ENCODE data around the gene B3GALT4.

The B3GALT4 gene

DNA sequence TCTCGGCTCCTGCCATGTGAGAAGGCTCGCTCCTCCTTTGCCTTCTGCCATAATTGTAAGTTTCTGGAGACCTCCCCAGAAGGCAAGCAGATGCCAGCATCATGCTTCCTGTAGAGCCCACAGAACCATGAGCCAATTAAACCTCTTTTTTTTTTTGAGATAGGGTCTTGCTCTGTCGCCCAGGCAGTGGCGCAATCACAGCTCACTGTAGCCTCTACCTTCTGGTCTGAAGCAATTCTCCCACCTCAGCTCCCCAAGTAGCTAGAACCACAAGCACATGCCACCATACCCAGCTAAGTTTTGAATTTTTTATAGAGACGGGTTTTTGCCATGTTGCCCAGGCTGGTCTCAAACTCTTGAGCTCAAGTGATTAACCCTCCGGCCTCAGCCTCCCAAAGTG lies 40.1 kb upstream of the B3GALT4 start:
- H3F3A ChIP-seq (ENCODE audit: insufficient read depth, low read length) = no peaks in the 10 kb centered on the region
- H3K9me3 ChIP-seq (replicated peaks; ENCODE audit: insufficient read depth, low read length) = no peaks in the 10 kb centered on the region
- no peak overlapping the region for H2AFZ ChIP-seq (ENCODE audit: low read length)
- TF ChIP-seq EZH2 (optimal IDR thresholded peaks at IDR 0.05; ENCODE audit: low read depth, low read length) = no peak
- TF ChIP-seq, protein P1, sequence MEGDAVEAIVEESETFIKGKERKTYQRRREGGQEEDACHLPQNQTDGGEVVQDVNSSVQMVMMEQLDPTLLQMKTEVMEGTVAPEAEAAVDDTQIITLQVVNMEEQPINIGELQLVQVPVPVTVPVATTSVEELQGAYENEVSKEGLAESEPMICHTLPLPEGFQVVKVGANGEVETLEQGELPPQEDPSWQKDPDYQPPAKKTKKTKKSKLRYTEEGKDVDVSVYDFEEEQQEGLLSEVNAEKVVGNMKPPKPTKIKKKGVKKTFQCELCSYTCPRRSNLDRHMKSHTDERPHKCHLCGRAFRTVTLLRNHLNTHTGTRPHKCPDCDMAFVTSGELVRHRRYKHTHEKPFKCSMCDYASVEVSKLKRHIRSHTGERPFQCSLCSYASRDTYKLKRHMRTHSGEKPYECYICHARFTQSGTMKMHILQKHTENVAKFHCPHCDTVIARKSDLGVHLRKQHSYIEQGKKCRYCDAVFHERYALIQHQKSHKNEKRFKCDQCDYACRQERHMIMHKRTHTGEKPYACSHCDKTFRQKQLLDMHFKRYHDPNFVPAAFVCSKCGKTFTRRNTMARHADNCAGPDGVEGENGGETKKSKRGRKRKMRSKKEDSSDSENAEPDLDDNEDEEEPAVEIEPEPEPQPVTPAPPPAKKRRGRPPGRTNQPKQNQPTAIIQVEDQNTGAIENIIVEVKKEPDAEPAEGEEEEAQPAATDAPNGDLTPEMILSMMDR (IDR thresholded peaks at IDR 0.05; ENCODE audit: low read length) = no peak
- TF ChIP-seq EZH2phosphoT487 (IDR thresholded peaks at IDR 0.05; ENCODE audit: low read length) = no peak
- H3K36me3 ChIP-seq (replicated peaks; ENCODE audit: insufficient read depth, low read length) = no peaks in the 10 kb centered on the region
- no peak overlapping the region for H3K4me2 ChIP-seq (ENCODE audit: low read depth, low read length)
- H3K9me2 ChIP-seq (replicated peaks; ENCODE audit: insufficient read depth, low read length) = no peaks in the 10 kb centered on the region
- H3K27ac ChIP-seq (ENCODE audit: low read length) = no peak overlapping the region
- H3K9ac ChIP-seq (ENCODE audit: low read length) = no peak overlapping the region
- H3K27me3 ChIP-seq (replicated peaks; ENCODE audit: insufficient read depth, low read length) = 0 out of 2 replicates have a peak, but pooled peaks cover 13% of the 10 kb centered on the region
- no peak overlapping the region for H3K4me3 ChIP-seq (ENCODE audit: low read length)
- no peaks in the 10 kb centered on the region for H3K4me1 ChIP-seq (ENCODE audit: low read length)
- DNase-seq = no peak
- no peaks in the 10 kb centered on the region for H3K79me2 ChIP-seq (ENCODE audit: low read length)
- H4K20me1 ChIP-seq (ENCODE audit: insufficient read depth, low read length) = no peaks in the 10 kb centered on the region

DNA sequence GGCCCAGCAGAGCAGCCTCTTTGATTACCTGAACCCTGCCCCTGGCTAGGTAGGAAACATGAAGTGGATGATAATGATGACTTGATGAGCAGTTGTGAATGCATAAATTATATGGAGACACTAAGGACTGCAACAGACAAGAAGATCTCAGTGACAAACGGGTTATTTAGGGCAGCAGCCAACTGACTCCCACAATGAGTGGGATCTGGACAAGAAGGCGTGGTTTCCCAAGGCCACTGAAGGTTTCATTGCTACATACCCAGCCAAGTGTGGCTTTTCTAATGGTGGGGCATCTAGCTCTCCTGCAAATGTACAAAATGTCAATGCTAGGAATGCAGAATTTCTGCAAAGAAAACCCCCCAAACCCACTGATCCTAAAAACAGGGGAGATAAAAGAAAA lies 39.2 kb upstream of the B3GALT4 start:
- no peaks in the 10 kb centered on the region for H3F3A ChIP-seq (ENCODE audit: insufficient read depth, low read length)
- H3K4me1 ChIP-seq (ENCODE audit: low read length) = no peaks in the 10 kb centered on the region
- H3K4me3 ChIP-seq (ENCODE audit: low read length) = no peak overlapping the region
- DNase-seq = no peak
- no peak overlapping the region for H3K4me2 ChIP-seq (ENCODE audit: low read depth, low read length)
- H3K36me3 ChIP-seq (replicated peaks; ENCODE audit: insufficient read depth, low read length) = no peaks in the 10 kb centered on the region
- no peak overlapping the region for H2AFZ ChIP-seq (ENCODE audit: low read length)
- no peak overlapping the region for H3K9ac ChIP-seq (ENCODE audit: low read length)
- no peaks in the 10 kb centered on the region for H3K9me2 ChIP-seq (replicated peaks; ENCODE audit: insufficient read depth, low read length)
- no peaks in the 10 kb centered on the region for H3K79me2 ChIP-seq (ENCODE audit: low read length)
- peaks cover 15% of the 10 kb centered on the region; the same call in 1 of the 2 replicates for H3K27me3 ChIP-seq (replicated peaks; ENCODE audit: insufficient read depth, low read length)
- H3K9me3 ChIP-seq (replicated peaks; ENCODE audit: insufficient read depth, low read length) = no peaks in the 10 kb centered on the region
- H4K20me1 ChIP-seq (ENCODE audit: insufficient read depth, low read length) = no peaks in the 10 kb centered on the region
- TF ChIP-seq, protein P1 (IDR thresholded peaks at IDR 0.05; ENCODE audit: low read length) = no peak
- no peak for TF ChIP-seq EZH2 (optimal IDR thresholded peaks at IDR 0.05; ENCODE audit: low read depth, low read length)
- H3K27ac ChIP-seq (ENCODE audit: low read length) = no peak overlapping the region

DNA sequence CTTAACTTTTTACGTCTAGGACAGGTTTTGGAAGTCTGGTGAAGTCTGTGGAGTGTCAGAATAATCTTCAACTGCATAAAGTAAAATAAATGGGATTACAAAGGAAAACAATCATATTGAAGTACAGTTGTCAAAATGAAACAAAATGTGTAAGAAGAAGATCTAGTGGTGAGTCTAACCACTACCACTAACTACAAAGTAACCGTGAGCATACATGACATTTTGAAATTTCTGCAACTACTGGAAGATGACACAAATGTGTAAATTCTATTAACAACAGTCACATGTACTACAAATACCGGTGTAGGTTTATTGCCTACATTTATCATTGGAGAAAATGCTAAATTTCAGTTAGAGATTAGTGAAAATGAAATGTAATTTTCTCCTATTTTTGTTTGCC lies 35.0 kb upstream of the B3GALT4 start:
- no peak overlapping the region for H3K4me3 ChIP-seq (ENCODE audit: low read length)
- DNase-seq = no peak
- no peak overlapping the region for H3K9ac ChIP-seq (ENCODE audit: low read length)
- no peaks in the 10 kb centered on the region for H4K20me1 ChIP-seq (ENCODE audit: insufficient read depth, low read length)
- no peak overlapping the region for H2AFZ ChIP-seq (ENCODE audit: low read length)
- peaks cover 20% of the 10 kb centered on the region; the same call in 1 of the 2 replicates for H3K27me3 ChIP-seq (replicated peaks; ENCODE audit: insufficient read depth, low read length)
- H3K9me2 ChIP-seq (replicated peaks; ENCODE audit: insufficient read depth, low read length) = no peaks in the 10 kb centered on the region
- H3K79me2 ChIP-seq (ENCODE audit: low read length) = no peaks in the 10 kb centered on the region
- H3K36me3 ChIP-seq (replicated peaks; ENCODE audit: insufficient read depth, low read length) = no peaks in the 10 kb centered on the region
- H3K4me1 ChIP-seq (ENCODE audit: low read length) = no peaks in the 10 kb centered on the region
- H3K4me2 ChIP-seq (ENCODE audit: low read depth, low read length) = no peak overlapping the region
- no peaks in the 10 kb centered on the region for H3F3A ChIP-seq (ENCODE audit: insufficient read depth, low read length)
- H3K9me3 ChIP-seq (replicated peaks; ENCODE audit: insufficient read depth, low read length) = no peaks in the 10 kb centered on the region
- TF ChIP-seq EZH2phosphoT487 (IDR thresholded peaks at IDR 0.05; ENCODE audit: low read length) = no peak
- no peak for TF ChIP-seq EZH2 (optimal IDR thresholded peaks at IDR 0.05; ENCODE audit: low read depth, low read length)
- TF ChIP-seq, protein P1 (IDR thresholded peaks at IDR 0.05; ENCODE audit: low read length) = no peak
- H3K27ac ChIP-seq (ENCODE audit: low read length) = no peak overlapping the region
